DND-41 (cell line): ENCODE results near the gene ATF5.
"Not testable (repeated sequence)": the region's sequence is repeated elsewhere in the genome, so short reads cannot be mapped to it uniquely, and the experiment has no call there.

ENCODE experiments used
- ATAC-seq: fragments of 200-7000 bp; cut with Tn5 transposase; 3 replicates; pipeline ENCODE4 v1.9.1; 2021; ENCODE audit warnings: low read depth; ENCODE audit not compliant: insufficient read depth
- DNase-seq: peaks from one replicate; pipeline ENCODE4 v3.0.0-alpha.2; 2020
- H2AFZ ChIP-seq: 2 replicates; pipeline ENCODE4 v1.6.0; 2012; ENCODE audit warnings: low read depth, low read length
- H3K27ac ChIP-seq: 2 replicates; pipeline ENCODE4 v1.5.1; 2012; ENCODE audit warnings: low read length, inconsistent platforms
- H3K27me3 ChIP-seq: fragments of 200-600 bp; sonication (generic); 2 replicates; pipeline ENCODE4 v1.6.0; 2012; ENCODE audit warnings: low read length, mild to moderate bottlenecking, inconsistent platforms; ENCODE audit not compliant: insufficient read depth, poor library complexity
- H3K36me3 ChIP-seq: 2 replicates; pipeline ENCODE4 v1.5.1; 2012; ENCODE audit warnings: low read length, inconsistent platforms; ENCODE audit not compliant: insufficient read depth
- H3K4me1 ChIP-seq: 2 replicates; pipeline ENCODE4 v1.5.1; 2012; ENCODE audit warnings: mild to moderate bottlenecking, low read length; ENCODE audit not compliant: insufficient read depth
- H3K4me2 ChIP-seq: 2 replicates; pipeline ENCODE4 v1.6.0; 2012; ENCODE audit warnings: mild to moderate bottlenecking, moderate library complexity, low read length, inconsistent platforms; ENCODE audit not compliant: insufficient read depth
- H3K4me3 ChIP-seq, 2 experiments: fragments of 200-600 bp in 1 of 2; shearing (Covaris generic) in 1 of 2; 2 replicates each; pipeline ENCODE4 v1.5.1; 2012 to 2016; ENCODE audit warnings: inconsistent platforms in 2 of 2, low read length in 2 of 2, mild to moderate bottlenecking in 2 of 2, low read depth in 1 of 2, moderate library complexity in 1 of 2
- H3K79me2 ChIP-seq: 2 replicates; pipeline ENCODE4 v1.6.0; 2012; ENCODE audit warnings: low read length, inconsistent platforms; ENCODE audit not compliant: insufficient read depth
- H3K9ac ChIP-seq: 2 replicates; pipeline ENCODE4 v1.6.0; 2012; ENCODE audit warnings: low read depth, mild to moderate bottlenecking, inconsistent platforms, low read length, moderate library complexity
- H3K9me3 ChIP-seq: 2 replicates; pipeline ENCODE4 v1.5.1; 2012; ENCODE audit warnings: low read length, moderate library complexity, mild to moderate bottlenecking, inconsistent platforms; ENCODE audit not compliant: insufficient read depth, severe bottlenecking
- H4K20me1 ChIP-seq: 2 replicates; pipeline ENCODE4 v1.6.0; 2012; ENCODE audit warnings: low read length; ENCODE audit not compliant: insufficient read depth
- EZH2 ChIP-seq: IDR thresholded peaks from 3 replicates; pipeline ENCODE4 v1.6.1; 2012; ENCODE audit warnings: borderline replicate concordance, low read depth, mild to moderate bottlenecking, moderate library complexity, low read length, inconsistent platforms; ENCODE audit not compliant: severe bottlenecking
- TF ChIP-seq, protein P1 (sequence below): IDR thresholded peaks from 2 replicates; pipeline ENCODE4 v1.5.1; 2012; ENCODE audit warnings: borderline replicate concordance, low read length, moderate library complexity, mild to moderate bottlenecking; ENCODE audit not compliant: poor library complexity, severe bottlenecking; ENCODE audit errors: extremely low read depth

Gene ATF5

GRCh38 chr19:49968279-49968922 lies 39.4 kb downstream of the ATF5 start:
- H2AFZ ChIP-seq, result no peak overlapping the region
- no peaks in the 10 kb centered on the region for H3K9me3 ChIP-seq
- no peak overlapping the region for H3K27ac ChIP-seq
- 0 out of 2 replicates have a peak, but pooled peaks cover 10% of the 10 kb centered on the region for H4K20me1 ChIP-seq
- no peak overlapping the region for H3K4me3 ChIP-seq
- H3K4me1 ChIP-seq, result no peaks in the 10 kb centered on the region
- H3K36me3 ChIP-seq, result no peaks in the 10 kb centered on the region
- H3K4me2 ChIP-seq, result no peak overlapping the region
- no peak for TF ChIP-seq EZH2
- TF ChIP-seq, protein P1, sequence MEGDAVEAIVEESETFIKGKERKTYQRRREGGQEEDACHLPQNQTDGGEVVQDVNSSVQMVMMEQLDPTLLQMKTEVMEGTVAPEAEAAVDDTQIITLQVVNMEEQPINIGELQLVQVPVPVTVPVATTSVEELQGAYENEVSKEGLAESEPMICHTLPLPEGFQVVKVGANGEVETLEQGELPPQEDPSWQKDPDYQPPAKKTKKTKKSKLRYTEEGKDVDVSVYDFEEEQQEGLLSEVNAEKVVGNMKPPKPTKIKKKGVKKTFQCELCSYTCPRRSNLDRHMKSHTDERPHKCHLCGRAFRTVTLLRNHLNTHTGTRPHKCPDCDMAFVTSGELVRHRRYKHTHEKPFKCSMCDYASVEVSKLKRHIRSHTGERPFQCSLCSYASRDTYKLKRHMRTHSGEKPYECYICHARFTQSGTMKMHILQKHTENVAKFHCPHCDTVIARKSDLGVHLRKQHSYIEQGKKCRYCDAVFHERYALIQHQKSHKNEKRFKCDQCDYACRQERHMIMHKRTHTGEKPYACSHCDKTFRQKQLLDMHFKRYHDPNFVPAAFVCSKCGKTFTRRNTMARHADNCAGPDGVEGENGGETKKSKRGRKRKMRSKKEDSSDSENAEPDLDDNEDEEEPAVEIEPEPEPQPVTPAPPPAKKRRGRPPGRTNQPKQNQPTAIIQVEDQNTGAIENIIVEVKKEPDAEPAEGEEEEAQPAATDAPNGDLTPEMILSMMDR, result no peak
- H3K27me3 ChIP-seq, result no peaks in the 10 kb centered on the region
- DNase-seq (no peak), ATAC-seq (no peak)
- H3K9ac ChIP-seq, result no peak overlapping the region
- no peaks in the 10 kb centered on the region for H3K79me2 ChIP-seq

GRCh38 chr19:49969355-49969754 lies 40.4 kb downstream of the ATF5 start:
- H3K9me3 ChIP-seq, H3K4me3 ChIP-seq, H3K36me3 ChIP-seq, H3K4me1 ChIP-seq, H3K9ac ChIP-seq, H3K79me2 ChIP-seq, H2AFZ ChIP-seq, H3K27ac ChIP-seq, ATAC-seq, H3K4me2 ChIP-seq, DNase-seq, H3K27me3 ChIP-seq: not testable (repeated sequence)
- peaks cover 15% of the 10 kb centered on the region; the same call in 1 of the 2 replicates for H4K20me1 ChIP-seq

DNA sequence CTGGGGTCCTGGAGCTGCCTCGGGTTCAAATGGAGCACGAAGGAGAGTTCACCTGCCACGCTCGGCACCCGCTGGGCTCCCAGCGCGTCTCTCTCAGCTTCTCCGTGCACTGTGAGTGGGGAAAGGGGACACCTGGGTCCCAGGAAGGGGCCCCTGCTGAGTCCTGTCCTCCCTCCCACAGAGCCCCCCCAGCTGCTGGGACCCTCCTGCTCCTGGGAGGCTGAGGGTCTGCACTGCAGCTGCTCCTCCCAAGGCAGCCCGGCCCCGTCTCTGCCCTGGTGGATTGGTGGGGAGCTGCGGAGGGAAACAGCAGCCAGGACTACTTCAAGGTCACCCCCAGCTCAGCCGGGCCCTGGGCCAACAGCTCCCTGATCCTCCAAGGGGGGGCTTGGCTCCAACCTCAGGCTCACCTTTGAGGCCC lies 43.0 kb downstream of the ATF5 start:
- no peak overlapping the region for H2AFZ ChIP-seq
- H3K4me1 ChIP-seq, result no peaks in the 10 kb centered on the region
- H3K9ac ChIP-seq, result no peak overlapping the region
- H3K9me3 ChIP-seq, result no peaks in the 10 kb centered on the region
- no peaks in the 10 kb centered on the region for H3K27me3 ChIP-seq
- H3K27ac ChIP-seq, result no peak overlapping the region
- H4K20me1 ChIP-seq, result peaks cover 19% of the 10 kb centered on the region
- TF ChIP-seq, protein P1, result no peak
- no peak for TF ChIP-seq EZH2
- peaks cover 4% of the 10 kb centered on the region; the same call in 1 of the 2 replicates for H3K36me3 ChIP-seq
- DNase-seq, result no peak
- no peak overlapping the region for H3K4me3 ChIP-seq
- no peak for ATAC-seq
- H3K79me2 ChIP-seq, result no peaks in the 10 kb centered on the region
- no peak overlapping the region for H3K4me2 ChIP-seq

DNA sequence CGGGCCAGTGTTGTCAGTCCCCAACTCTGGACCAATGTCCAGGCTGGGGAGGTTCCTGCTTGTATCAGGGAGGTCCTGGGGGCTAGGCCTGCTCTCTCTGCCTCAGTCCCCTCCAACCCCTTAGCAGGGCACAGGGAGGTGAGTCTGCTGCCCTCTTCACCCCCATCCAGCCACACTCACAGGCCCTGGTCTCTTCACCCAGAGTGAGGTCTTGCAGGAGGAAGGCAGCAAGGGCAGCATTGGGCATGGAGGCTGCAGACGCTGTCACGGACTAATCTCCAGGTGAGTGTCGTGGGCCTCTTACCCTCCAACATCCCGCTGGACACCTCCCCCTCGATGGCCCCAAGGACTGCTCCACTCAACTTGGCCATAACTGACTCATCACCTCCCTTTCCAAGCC lies 43.8 kb downstream of the ATF5 start:
- ATAC-seq (no peak), DNase-seq (no peak)
- Histone ChIP-seq H3K9ac (no peak overlapping the region), H3K79me2 (no peaks in the 10 kb centered on the region), H3K36me3 (peaks cover 8% of the 10 kb centered on the region; the same call in 1 of the 2 replicates), H3K9me3 (no peaks in the 10 kb centered on the region), H3K4me2 (no peak overlapping the region), H4K20me1 (peaks cover 19% of the 10 kb centered on the region), H2AFZ (no peak overlapping the region), H3K4me1 (no peaks in the 10 kb centered on the region), H3K27me3 (no peaks in the 10 kb centered on the region), H3K4me3 (no peak overlapping the region), H3K27ac (no peak overlapping the region)
- TF ChIP-seq EZH2, result no peak
- TF ChIP-seq, protein P1, result no peak
